HG02852 (cell line): ENCODE measurements around the gene PCSK7.

Experiments
- ATAC-seq: cut with Tn5 transposase; IDR thresholded peaks from one replicate; pipeline ENCODE4 v1.9.1; 2021; ENCODE audit warnings: mild to moderate bottlenecking, moderate library complexity; ENCODE audit not compliant: unreplicated experiment

PCSK7 gene

GRCh38 chr11:117169736-117170135, 62.1 kb downstream of the PCSK7 start:
- no peak for ATAC-seq

- no peak for ATAC-seq
Observed at GRCh38 chr11:117166491-117166890, 65.4 kb downstream of the PCSK7 start.

GRCh38 chr11:117160826-117161225, 71.0 kb downstream of the PCSK7 start:
- ATAC-seq = no peak

GRCh38 chr11:117159892-117160291, 72.0 kb downstream of the PCSK7 start:
- ATAC-seq = no peak

- no peak for ATAC-seq
Observed at GRCh38 chr11:117157507-117157906, 74.4 kb downstream of the PCSK7 start.

- ATAC-seq = no peak
Observed at GRCh38 chr11:117154468-117154867, 77.4 kb downstream of the PCSK7 start.
